Activated CD4-positive, alpha-beta T cell treated with anti-CD3 and anti-CD28 coated beads, Interleukin-2, amount 50 U/mL, for 16 hours (primary cell): Measurements from ENCODE around the gene ZNF124.
"Not testable (repeated sequence)": the region's sequence is repeated elsewhere in the genome, so short reads cannot be mapped to it uniquely, and the experiment has no call there.

Experiments
- DNase-seq: peaks from one replicate; pipeline ENCODE4 v3.0.0-alpha.2; 2020

ZNF124 gene

DNA sequence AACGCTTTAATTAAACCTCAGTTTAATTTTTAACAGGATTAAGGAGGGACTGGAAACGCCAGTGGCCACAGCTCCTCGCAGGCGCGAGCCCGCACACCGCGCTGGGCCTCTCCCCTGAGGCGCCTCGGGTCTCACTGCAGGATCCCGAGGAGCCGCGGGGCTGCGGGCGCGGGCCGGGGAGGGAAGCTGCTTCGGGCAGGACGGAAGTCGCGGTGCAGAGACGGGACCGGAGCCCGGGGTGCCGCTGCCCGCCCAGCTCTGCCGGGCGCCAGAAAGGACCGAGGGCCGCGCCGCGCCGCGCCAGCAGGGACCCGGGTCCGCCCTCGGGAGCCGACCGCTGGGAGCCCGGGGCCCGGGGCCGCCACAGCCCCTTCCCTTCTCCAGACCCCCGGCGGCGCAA, 377 bp downstream of the ZNF124 start:
- DNase-seq, result not testable (repeated sequence)

DNA sequence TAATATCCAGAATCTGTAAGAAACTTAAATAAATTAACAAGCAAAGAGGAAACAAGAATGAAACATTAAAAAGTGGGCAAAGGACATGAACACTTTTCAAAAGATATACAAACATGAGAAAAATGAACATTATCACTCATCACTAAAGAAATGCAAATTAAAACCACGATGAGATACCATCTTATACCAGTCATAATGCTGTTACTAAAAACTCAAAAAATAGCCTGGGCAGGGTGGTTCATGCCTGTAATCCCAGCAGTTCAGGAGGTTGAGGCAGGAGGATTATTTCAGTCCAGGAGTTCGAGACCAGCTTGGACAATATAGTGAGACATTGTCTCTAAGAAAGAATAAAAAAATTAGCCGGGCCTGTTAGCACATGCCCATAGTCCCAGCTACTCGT, 6.1 kb downstream of the ZNF124 start:
- DNase-seq, result no peak

DNA sequence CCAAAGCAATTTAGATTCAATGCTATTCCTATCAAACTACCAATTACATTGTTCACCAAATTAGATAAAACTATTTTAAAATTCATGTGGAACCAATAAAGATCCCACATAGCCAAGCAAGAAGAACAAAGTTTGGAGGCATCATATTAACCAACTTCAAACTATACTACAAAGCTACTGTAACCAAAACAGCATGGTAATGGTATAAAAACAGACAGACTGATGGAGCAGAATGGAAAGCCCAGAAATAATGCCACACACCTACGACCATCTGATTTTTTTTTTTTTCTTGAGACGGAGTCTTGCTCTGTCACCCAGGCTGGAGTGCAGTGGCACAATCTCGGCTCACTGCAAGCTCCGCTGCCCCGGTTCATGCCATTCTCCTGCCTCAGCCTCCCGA, 7.1 kb downstream of the ZNF124 start:
- no peak for DNase-seq

DNA sequence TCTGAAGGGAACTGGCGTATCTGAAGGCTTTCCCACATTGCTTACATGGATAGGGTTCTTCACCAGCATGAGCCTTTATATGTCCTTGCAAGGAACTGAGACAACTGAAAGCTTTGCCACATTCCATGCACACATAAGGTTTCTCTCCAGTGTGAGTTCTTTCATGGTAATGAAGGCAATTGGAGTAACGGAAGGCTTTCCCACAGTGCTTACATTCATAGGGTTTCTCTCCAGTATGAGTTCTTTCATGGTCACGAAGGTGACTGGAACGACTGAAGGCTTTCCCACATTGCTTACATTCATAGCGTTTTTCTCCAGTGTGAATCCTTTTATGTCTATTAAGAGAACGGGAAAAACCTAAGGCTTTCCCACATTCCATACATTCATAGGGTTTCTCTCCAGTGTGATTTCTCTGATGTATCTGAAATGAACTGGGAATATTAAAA, 15.0 kb downstream of the ZNF124 start:
- DNase-seq, result no peak

DNA sequence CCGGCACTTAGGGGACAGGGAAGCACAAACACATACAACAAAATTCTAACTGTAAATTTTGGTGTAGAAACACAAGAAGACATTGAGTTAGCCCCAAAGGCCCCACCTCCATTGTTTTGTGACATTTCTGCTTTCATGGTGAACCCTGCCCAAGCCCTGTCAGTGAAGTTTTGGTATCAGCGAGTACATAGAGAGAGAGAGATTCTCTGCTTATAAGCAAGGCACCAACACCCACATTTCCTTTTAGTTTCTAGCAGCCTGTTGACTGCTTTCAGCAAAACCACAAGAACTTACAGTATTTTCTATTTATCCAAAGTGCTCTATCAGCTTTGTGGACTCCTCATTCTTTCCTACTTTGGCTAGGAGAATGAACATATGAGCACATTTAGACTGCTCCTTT, 24.0 kb downstream of the ZNF124 start:
- no peak for DNase-seq

DNA sequence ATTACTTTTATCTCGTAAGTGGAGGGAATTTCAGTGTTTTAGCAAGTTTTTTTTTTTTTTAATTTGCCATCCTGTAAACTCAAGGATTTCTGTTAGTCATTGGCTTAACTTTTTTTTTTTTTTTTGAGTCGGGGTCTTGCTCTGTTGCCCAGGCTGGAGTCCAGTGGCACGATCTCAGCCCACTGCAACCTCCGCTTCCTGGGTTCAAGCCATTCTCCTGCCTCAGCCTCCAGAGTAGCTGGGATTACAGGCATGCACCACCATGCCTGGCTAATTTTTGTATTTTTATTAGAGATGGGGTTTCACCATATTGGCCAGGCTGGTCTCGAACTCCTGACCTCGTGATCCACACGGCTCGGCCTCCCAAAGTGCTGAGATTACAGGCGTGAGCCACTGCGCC, 24.7 kb downstream of the ZNF124 start:
- not testable (repeated sequence) for DNase-seq

DNA sequence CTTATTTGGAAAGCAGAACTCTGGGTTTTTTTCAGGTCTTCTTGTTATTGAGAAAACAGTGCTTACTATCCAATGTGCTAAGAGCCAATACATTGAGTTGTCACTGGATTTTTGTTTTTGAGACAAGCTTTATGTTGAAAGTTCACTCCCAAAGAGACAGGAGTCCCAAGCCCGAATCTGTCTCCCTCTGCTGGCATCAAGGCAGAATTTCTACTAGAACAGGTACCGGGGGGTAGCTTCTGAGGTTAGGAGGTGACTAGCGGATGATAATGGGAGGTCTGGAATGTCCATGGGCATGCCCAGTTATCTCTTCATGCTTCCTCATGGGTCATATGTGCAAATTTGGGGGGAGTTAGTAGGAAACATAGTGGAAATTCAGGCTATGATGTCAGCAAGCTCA, 25.1 kb downstream of the ZNF124 start:
- DNase-seq, result no peak

DNA sequence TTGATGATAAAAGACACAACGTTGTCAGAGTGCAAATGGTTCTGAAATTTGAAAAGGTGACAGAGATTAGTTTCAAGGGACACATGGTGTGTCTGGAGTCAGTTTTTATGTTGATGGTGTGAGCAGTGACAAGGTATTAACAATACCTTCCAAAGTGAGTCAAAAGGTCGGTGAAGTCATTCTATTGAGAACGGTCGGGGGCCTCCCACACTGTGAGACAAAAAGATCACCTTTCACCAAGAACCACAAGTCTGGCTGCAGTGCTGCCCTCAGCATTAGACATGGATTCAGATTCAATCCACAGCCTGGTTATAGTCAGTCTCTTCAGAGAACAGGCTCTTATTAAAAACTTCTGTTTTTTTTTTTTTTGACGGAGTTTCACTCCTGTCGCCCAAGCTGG, 26.5 kb downstream of the ZNF124 start:
- no peak for DNase-seq

DNA sequence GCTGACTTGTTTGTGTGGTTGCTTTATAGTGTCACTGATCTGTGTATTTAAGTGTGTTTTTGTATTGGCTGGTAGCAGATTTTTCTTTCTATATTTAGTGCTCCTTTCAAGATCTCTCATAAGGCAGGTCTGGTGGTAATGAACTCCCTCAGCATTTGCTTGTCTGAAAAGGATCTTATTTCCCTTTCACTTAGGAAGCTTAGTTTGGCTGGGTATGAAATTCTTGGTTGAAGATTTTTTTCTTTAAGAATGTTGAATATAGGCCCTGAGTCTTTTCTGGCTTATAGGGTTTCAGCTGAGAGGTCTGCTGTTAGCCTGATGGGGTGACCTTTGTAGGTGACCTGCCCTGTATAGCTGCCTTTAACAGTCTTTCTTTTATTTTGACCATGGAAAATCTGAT, 32.3 kb downstream of the ZNF124 start:
- DNase-seq, result not testable (repeated sequence)

DNA sequence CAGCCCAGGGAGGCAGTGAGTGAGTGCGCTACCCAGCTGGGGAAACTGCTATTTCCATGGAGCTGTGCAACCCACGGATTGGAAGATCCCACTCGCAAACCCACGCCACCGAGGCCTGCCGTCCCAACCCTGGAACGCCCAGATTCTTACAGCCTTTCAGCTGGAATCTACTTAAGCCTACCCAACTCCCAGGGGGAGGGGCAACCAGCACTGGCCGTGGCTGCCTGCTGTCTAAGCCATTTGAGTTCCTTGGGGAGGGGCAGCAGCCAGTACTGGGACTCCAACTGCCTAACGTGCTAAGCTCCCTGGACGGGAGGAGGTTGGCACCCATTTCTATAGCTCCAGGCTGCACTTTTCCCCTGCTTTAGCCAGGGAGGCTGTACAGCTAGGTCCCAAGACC, 40.6 kb downstream of the ZNF124 start:
- DNase-seq, result no peak

DNA sequence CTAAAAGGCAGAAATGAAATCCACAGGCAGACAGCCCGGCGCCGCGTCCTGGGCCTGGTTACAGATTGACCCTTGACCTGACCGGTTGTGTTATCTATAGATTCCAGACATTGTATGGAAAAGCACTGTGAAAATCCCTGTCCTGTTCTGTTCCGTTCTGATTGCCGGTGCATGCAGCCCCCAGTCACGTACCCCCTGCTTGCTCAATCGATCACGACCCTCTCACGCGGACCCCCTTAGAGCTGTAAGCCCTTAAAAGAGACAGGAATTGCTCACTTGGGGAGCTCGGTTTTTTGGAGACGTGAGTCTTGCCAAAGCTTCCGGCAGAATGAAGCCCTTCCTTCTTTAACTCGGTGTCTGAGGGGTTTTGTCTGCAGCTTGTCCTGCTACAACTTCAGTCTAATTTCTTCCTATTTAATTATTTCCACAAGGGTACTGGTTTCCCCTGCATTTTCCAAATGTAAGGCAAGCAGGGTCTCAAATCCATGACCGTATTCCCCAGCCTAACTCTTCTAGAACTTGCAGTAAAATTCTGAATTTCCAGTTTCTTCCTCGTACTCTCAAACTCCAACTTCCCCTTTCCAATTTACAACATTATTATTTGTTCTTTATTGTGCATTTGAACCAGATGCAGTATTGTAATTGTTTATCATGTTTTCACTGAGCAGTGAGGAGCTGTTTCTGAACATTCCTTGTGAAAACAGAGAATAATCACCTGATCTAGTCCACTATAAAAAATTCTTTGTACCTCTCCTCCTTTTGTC, 44.1 kb downstream of the ZNF124 start:
- DNase-seq, result not testable (repeated sequence)

DNA sequence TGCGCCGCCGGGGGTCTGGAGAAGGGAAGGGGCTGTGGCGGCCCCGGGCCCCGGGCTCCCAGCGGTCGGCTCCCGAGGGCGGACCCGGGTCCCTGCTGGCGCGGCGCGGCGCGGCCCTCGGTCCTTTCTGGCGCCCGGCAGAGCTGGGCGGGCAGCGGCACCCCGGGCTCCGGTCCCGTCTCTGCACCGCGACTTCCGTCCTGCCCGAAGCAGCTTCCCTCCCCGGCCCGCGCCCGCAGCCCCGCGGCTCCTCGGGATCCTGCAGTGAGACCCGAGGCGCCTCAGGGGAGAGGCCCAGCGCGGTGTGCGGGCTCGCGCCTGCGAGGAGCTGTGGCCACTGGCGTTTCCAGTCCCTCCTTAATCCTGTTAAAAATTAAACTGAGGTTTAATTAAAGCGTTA, 45.2 kb downstream of the ZNF124 start:
- DNase-seq, result not testable (repeated sequence)

DNA sequence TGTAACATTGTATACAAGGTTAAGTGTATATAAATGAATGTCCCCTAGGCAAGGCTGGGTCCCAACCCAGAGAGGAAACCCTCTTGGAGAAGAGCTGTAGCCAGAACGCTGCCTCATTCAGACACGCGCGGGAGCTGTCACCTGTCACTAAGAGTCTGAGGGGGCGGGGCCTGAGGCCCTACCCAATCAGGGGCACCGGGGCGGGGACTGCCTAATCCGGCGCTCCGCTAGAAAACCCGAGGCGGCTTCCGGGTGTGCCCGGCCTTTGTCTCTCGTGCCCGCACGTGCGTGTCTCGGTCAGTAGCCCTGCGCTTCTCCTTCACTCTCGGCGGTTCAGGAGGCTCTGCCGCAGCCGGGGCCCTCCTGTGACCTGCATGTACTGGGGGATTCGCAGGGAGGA, 45.7 kb downstream of the ZNF124 start:
- not testable (repeated sequence) for DNase-seq

DNA sequence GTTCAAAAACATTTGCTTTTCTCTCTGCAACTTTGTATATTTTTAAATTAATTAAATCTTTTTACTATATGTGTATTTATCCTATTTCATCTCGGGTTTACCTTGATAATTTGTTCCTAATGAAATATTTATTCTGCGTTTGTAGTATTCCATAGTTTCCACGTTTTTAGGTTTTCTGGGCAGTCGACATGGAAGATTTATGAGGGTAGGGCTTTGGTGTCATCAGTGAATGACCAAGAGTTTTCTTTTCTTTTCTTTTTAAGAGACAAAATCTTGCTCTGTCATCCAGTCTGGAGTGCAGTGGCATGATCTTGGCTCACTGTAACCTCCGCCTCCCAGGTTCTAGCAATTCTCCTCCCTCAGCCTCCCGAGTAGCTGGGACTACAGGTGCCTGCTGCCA, 50.4 kb downstream of the ZNF124 start:
- DNase-seq, result no peak

DNA sequence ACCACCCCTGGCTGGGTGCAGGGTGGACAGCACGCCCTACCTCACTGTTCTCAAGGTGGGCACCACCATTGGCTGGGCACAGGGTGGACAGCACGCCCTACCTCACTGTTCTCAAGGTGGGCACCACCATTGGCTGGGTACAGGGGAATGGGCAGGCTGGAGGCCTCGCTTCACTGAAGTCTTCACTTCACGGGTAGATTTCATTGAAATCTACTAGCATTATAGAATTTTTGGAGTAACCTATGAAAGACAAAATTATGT, 51.5 kb downstream of the ZNF124 start:
- DNase-seq, result not testable (repeated sequence)

DNA sequence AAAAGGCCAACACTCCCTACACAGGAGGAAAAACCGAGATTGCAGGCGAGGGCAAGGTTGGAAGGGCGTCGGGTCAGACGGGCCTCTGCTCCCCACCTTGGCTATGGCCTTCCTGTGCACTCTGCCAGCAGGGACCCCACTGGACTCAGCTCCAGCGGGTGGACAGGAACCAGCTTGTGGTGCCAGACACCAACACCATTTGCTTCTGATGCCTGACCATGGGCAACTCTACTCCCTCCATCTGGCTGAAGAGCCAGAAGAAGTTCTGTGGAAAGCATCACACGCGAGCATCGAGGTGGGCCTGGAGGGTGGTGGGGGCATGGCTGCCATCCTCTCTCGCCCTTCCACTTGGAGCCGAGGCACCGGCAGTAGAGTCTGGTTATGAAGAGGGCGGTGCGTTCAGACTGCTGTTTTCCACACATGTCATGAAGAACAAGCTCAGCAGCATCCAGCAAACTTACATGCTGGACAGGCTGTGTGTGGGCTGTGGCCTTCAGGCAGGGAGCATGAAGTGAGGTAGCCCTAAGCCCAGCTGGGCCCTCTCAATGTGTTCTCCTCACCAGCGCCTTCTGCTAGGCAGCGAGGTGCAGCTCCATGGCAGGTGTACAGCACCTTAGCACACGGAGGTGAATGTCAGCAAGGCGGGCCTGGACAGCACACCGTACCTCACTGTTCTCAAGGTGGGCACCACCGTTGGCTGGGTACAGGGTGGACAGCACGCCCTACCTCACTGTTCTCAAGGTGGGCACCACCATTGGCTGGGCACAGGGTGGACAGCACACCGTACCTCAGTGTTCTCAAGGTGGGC, 52.0 kb downstream of the ZNF124 start:
- DNase-seq, result no peak

DNA sequence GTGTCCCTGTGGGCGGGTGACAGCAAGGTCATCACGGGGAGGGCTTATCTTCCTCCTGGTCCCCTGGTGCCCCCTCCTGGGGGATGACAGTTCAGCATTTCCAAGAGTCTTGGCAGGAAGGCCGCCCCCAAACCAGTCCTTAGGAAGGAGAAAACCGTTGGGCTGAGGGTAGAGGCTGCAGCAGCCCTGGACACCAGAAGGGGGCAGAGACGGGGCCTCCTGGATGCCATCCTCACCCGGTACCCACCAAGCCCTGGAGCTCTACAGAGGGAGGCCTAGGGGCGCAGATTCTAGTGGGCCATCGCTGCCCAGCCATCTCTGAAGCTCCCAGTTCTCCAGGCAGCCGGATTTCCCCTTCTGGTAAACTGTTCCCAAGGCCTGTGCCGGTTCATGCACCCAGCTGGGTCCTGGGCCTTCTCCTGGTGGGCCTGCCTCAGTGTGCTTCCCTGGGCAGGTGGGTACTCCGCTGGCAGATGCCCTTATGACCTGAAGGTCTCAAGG, 52.8 kb downstream of the ZNF124 start:
- peak; percentile 10 for DNase-seq

DNA sequence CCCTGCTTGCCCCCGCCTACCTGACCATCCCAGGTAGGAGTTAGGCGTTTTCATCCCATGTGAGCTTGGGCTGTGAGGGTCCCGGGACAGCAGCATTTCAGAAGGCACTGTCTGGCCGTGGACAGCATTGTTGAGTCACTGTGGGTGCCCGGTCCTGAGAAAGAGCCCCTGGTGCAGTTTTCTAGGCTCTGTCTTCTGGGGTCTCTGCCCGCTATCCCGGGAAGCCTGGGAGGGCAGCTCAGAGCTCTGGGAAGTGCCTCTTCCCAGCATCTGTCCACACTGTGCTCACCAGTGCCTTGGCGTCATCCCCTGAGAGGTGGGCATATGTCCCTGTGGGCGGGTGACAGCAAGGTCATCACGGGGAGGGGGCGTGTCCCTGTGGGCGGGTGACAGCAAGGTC, 56.3 kb downstream of the ZNF124 start:
- DNase-seq, result no peak

DNA sequence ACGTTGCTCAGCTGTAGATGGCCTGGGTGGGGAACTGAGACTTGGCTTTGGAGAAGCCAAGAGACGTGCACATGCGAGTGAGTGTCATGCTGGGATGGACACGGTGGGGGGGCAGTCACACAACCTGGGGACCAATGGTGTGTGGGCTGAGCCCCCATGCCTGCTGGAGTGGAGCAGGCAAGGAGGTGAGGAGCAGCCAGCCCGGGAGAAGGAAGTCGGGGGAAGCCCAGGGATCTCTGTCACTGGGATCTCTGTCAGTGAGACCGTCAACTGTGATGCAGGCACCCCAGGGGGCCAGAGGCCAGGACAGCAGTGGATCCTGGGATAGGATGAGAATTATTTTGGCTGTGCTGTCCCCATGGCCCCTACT, 56.7 kb downstream of the ZNF124 start:
- DNase-seq, result no peak

DNA sequence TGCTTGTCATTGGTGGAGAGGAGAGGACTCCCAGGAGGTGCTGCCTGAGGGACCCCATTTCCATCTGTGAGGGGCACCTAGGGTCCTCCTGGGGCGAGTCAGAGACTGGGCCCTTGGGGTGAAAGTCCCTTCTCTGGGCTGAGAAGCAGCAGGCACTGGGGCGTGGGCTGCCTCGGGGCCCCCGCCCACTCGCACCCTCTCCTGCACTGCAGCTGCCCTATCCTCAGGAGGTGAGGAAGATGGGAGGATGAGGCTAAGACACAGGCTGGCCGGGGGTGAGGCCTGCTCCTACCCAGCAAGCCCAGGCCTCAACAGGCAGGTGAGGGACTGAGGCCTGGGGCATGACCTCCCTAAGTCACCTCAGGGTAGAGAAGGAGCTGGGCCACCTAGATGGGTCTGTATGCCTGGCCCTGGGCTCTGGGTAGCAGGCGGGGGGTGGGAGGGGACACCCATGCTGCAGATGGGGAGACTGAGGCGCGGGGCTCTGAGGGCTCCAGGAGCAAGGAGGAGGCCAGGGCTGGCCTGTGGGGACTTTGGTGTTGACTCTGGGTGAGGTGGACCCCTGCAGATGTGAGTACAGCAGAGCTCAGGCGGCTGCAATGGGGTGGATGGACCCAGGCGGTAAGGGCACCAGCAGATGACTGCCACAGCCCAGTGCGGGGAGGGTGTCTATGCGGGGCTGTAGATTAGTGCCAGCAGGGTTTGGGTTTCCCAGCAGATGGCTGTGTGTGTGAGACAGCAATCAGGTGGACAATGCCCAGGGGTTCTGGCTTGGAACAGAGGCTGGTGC, 57.3 kb downstream of the ZNF124 start:
- no peak for DNase-seq

DNA sequence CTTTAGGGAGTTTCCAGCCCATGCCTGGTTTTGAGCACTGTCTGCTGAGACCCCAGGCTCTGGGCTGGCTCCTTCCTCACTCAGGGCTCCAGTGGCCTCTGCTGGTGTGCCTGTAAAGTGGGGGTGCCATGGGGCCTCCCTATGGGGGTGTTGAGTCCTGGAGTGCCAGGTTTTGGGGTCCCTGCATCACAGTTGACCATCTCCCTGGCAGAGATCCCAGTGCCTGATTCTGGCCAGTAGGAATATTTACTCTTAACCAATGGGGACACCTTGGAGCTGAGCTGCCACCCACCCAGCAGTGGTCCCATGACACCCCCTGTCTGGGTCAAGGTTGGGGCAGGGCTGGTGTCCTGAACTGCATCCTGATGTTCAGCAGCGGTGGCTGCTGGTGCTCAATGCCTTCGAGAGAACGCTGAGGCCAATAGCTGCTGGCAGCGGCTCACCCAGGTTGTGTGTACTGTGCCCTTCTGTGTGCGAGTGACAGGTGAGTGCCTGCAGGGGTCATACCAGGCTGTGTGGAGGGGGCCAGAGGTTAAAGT, 58.0 kb downstream of the ZNF124 start:
- DNase-seq, result no peak

DNA sequence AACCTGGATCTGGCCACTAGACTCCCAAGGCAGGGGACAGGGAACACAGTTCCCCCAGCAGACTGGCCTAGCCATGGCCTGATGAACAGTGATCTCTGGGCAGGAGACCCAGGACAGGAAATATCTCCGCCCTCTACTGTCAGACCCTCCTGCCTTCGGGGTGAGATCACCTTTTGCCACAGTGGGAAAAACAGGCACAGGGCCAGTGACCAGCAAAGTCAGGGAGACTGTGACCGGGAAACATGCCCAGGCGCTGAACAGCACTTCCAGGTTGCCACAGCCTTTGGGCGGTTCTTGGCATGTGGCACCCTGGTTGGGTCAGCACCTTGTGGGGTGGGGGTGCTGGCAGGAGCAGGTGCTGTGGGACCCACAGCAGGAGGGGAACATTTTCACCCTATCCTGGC, 58.7 kb downstream of the ZNF124 start:
- DNase-seq, result no peak

DNA sequence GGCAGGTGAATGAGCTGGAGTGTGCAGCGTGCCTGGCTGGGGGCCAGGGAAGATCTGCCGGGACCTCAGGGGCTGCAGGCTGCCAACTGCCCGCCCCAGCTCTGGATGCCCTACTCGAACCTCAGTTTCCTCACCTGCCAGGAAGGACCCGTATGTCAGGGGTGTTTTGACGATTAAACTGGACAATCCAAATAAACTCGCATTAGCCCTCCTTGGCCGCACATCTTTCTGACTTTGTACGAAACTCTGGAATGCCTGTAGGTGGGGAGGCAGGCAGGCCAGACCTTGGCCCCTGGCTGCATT, 59.4 kb downstream of the ZNF124 start:
- DNase-seq, result no peak
